GM21447 (cell line): ENCODE data around the gene PRM2.
"Not testable (repeated sequence)": the region's sequence is repeated elsewhere in the genome, so short reads cannot be mapped to it uniquely, and the experiment has no call there.

ENCODE experiments used
- ATAC-seq: cut with Tn5 transposase; IDR thresholded peaks from one replicate; pipeline ENCODE4 v1.9.1; 2021; ENCODE audit not compliant: unreplicated experiment

PRM2 gene

GRCh38 chr16:11290102-11290893 is 14.0 kb upstream of the PRM2 start:
- ATAC-seq = no peak

- ATAC-seq = not testable (repeated sequence)
Observed at GRCh38 chr16:11289696-11290095, 13.4 kb upstream of the PRM2 start.

GRCh38 chr16:11289202-11289601 is 12.9 kb upstream of the PRM2 start:
- ATAC-seq = no peak

GRCh38 chr16:11285842-11286241 is 9.6 kb upstream of the PRM2 start:
- no peak for ATAC-seq

GRCh38 chr16:11283820-11284248 is 7.6 kb upstream of the PRM2 start:
- ATAC-seq = no peak

- no peak for ATAC-seq
Observed at GRCh38 chr16:11280616-11281522, 4.6 kb upstream of the PRM2 start, which contains the start of gene PRM1. Gene PRM1 (minus strand): TSS chr16:11281330. CDS start chr16:11281238, 92 bp downstream.

GRCh38 chr16:11278681-11279628 is 2.7 kb upstream of the PRM2 start:
- ATAC-seq = no peak

GRCh38 chr16:11277607-11278337 is 1.5 kb upstream of the PRM2 start:
- no peak for ATAC-seq

GRCh38 chr16:11276896-11277593 is 765 bp upstream of the PRM2 start:
- ATAC-seq = no peak

GRCh38 chr16:11274964-11275363 is 1.3 kb downstream of the PRM2 start:
- no peak for ATAC-seq

- no peak for ATAC-seq
Observed at GRCh38 chr16:11273721-11274324, 2.5 kb downstream of the PRM2 start.

- no peak for ATAC-seq
Observed at GRCh38 chr16:11272921-11273720, 3.2 kb downstream of the PRM2 start, which contains the start of gene PRM3. Gene PRM3 (minus strand): TSS chr16:11273629. CDS start chr16:11273595, 34 bp downstream.

GRCh38 chr16:11272484-11272883 is 3.8 kb downstream of the PRM2 start:
- ATAC-seq = no peak

- no peak for ATAC-seq
Observed at GRCh38 chr16:11271610-11272009, 4.7 kb downstream of the PRM2 start.

- ATAC-seq = no peak
Observed at GRCh38 chr16:11270602-11271162, 5.6 kb downstream of the PRM2 start.

- ATAC-seq = no peak
Observed at GRCh38 chr16:11268921-11269375, 7.3 kb downstream of the PRM2 start, which contains the start of gene TNP2. Gene TNP2 (minus strand): TSS chr16:11269325. CDS start chr16:11269262, 63 bp downstream.

- ATAC-seq = no peak
Observed at GRCh38 chr16:11265124-11265523, 11.2 kb downstream of the PRM2 start.
